K562 (cell line): ENCODE results near the gene CD69. TPM values are rescaled to one million over a fixed set of nuclear protein-coding genes. Genes with fewer than 3 reads are reported as not detected.

Source experiments
- CSDE1 ChIP-seq, 2 experiments: fragments of 450-650 bp; IDR thresholded peaks; 2 replicates each; pipeline ENCODE4 v1.6.1; 2016; ENCODE audit warnings: mild to moderate bottlenecking in 1 of 2
- FOS ChIP-seq: IDR thresholded peaks from 3 replicates; pipeline ENCODE4 v1.6.1; 2011; ENCODE audit not compliant: insufficient read length; ENCODE audit errors: extremely low read depth
- NRF1 ChIP-seq, 2 experiments: fragments of 450-650 bp; IDR thresholded peaks in 1 of 2; conservative IDR thresholded peaks in 1 of 2; 2 replicates each; pipeline ENCODE4 v1.6.1; 2014; ENCODE audit warnings: mild to moderate bottlenecking in 2 of 2
- PTRF ChIP-seq: fragments of 450-650 bp; IDR thresholded peaks from 2 replicates; pipeline ENCODE4 v1.6.1; 2016; ENCODE audit warnings: mild to moderate bottlenecking, missing genetic modification characterization, missing compliant biosample characterization
- RBFOX2 ChIP-seq: fragments of 200-400 bp; formaldehyde crosslinking; IDR thresholded peaks from 2 replicates; pipeline ENCODE4 v1.6.1; 2017; ENCODE audit warnings: low read depth, mild to moderate bottlenecking, low read length, moderate library complexity
- ZNF75A ChIP-seq: fragments of 450-650 bp; formaldehyde crosslinking; IDR thresholded peaks from 2 replicates; pipeline ENCODE4 v1.4.0; 2020; ENCODE audit warnings: mild to moderate bottlenecking
- polyA plus RNA-seq, 8 experiments: library from polyadenylated mRNA; depleted of rRNA in 4 of 8; stranded (reverse) in 5 of 8; unstranded in 3 of 8; fragments of >200 nt; fragmentation: Nextera tagmentation in 2 of 8; fragmentation: Illumina TruSeq in 1 of 8; extraction: Ambion mirVana in 2 of 8; extraction: Trizol in 1 of 8; gene quantifications; 2 replicates each; pipeline versions ENCODE4 v1.2.1 to v1.2.3, GENCODE V29; 2011 to 2014; ENCODE audit warnings: inconsistent platforms in 1 of 8, missing spikeins in 1 of 8
- total RNA-seq, 7 experiments: library from RNA; depleted of rRNA in 6 of 7; stranded (reverse); fragments of >200 nt in 6 of 7; fragmentation: Illumina TruSeq in 2 of 7; extraction: Trizol in 2 of 7; gene quantifications; 2 replicates each; pipeline versions ENCODE4 v1.2.1 to v1.2.3, GENCODE V29; 2011 to 2021; ENCODE audit warnings: low replicate concordance in 1 of 7
- TF ChIP-seq, protein P1 (sequence below): IDR thresholded peaks from 2 replicates; pipeline ENCODE4 v1.6.1; 2011; ENCODE audit warnings: borderline replicate concordance, low read depth, mild to moderate bottlenecking, moderate library complexity, low read length; ENCODE audit not compliant: insufficient read depth, poor library complexity, severe bottlenecking
- TF ChIP-seq, protein P2 (sequence below): sonication (generic); IDR thresholded peaks from 2 replicates; pipeline ENCODE4 v1.6.1; 2016
- TF ChIP-seq, protein P3 (sequence below): sonication (generic); formaldehyde crosslinking; IDR thresholded peaks from 2 replicates; pipeline ENCODE4 v1.8.0; 2022; ENCODE audit warnings: mild to moderate bottlenecking, missing genetic modification reagents
- TF ChIP-seq, protein P4 (sequence below): fragments of 450-650 bp; IDR thresholded peaks from 2 replicates; pipeline ENCODE4 v1.6.1; 2017; ENCODE audit warnings: mild to moderate bottlenecking, moderate library complexity
- TF ChIP-seq, protein P5 (sequence below), 2 experiments: fragments of 150-350 bp in 1 of 2; IDR thresholded peaks; 2 replicates each; pipeline ENCODE4 v1.6.1; 2012 to 2016; ENCODE audit warnings: low read depth in 2 of 2, low read length in 2 of 2, mild to moderate bottlenecking in 1 of 2, moderate library complexity in 1 of 2

The CD69 gene
- total and polyA plus RNA-seq, 9 of the 15 experiments (the other 6 are each of a cell fraction or from before 2014, with no cell fraction given): 11.7 to 243 (median 54.4) TPM

DNA sequence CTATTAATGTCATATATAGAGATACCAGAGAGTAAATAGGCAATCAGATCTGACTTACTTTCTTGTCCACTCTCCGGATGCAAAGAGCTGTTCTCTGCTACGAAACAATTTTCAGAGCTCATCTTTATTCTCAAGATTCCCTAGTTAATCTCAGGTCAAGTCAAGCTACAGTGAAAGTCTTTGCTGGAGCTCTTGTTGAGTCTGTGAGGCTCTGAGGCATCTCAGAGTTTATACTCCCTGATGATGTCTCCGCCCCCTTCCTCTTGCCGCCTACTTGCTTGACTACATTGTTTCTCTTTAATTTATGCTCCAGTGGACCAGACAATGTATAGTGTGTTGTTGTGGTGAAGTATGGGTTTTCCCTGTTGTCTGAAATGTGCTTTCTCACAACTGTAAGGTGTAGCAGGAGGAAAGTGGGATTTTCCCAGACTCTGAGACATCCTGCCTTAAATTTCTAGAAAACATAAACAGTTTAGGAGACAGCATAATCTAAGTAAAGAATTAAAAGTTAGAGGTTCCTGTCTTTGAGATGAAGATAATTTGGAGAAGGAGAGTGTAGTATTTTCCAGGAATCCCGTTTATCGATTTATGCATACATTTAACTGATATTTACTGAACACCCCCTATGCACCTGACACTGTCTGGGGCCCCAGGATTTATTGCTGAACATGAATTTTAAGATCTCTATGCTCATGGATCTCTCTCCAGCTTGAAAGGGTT, at the start of gene CD69 (continued):
- TF ChIP-seq, protein P1, sequence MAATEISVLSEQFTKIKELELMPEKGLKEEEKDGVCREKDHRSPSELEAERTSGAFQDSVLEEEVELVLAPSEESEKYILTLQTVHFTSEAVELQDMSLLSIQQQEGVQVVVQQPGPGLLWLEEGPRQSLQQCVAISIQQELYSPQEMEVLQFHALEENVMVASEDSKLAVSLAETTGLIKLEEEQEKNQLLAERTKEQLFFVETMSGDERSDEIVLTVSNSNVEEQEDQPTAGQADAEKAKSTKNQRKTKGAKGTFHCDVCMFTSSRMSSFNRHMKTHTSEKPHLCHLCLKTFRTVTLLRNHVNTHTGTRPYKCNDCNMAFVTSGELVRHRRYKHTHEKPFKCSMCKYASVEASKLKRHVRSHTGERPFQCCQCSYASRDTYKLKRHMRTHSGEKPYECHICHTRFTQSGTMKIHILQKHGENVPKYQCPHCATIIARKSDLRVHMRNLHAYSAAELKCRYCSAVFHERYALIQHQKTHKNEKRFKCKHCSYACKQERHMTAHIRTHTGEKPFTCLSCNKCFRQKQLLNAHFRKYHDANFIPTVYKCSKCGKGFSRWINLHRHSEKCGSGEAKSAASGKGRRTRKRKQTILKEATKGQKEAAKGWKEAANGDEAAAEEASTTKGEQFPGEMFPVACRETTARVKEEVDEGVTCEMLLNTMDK: no peak
- TF ChIP-seq ZNF75A (no peak), CSDE1 (IDR thresholded peaks at IDR 0.05) (no peak), NRF1 (conservative IDR thresholded peaks at IDR 0.05 in 1 of 2, IDR thresholded peaks at IDR 0.05 in 1 of 2) (no peak), RBFOX2 (peak; percentile 80), PTRF (tag) (no peak), FOS (no peak)
- TF ChIP-seq, protein P2, sequence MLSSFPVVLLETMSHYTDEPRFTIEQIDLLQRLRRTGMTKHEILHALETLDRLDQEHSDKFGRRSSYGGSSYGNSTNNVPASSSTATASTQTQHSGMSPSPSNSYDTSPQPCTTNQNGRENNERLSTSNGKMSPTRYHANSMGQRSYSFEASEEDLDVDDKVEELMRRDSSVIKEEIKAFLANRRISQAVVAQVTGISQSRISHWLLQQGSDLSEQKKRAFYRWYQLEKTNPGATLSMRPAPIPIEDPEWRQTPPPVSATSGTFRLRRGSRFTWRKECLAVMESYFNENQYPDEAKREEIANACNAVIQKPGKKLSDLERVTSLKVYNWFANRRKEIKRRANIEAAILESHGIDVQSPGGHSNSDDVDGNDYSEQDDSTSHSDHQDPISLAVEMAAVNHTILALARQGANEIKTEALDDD: peak; percentile 54; the same call in 1 of the 2 replicates
- TF ChIP-seq, protein P3, sequence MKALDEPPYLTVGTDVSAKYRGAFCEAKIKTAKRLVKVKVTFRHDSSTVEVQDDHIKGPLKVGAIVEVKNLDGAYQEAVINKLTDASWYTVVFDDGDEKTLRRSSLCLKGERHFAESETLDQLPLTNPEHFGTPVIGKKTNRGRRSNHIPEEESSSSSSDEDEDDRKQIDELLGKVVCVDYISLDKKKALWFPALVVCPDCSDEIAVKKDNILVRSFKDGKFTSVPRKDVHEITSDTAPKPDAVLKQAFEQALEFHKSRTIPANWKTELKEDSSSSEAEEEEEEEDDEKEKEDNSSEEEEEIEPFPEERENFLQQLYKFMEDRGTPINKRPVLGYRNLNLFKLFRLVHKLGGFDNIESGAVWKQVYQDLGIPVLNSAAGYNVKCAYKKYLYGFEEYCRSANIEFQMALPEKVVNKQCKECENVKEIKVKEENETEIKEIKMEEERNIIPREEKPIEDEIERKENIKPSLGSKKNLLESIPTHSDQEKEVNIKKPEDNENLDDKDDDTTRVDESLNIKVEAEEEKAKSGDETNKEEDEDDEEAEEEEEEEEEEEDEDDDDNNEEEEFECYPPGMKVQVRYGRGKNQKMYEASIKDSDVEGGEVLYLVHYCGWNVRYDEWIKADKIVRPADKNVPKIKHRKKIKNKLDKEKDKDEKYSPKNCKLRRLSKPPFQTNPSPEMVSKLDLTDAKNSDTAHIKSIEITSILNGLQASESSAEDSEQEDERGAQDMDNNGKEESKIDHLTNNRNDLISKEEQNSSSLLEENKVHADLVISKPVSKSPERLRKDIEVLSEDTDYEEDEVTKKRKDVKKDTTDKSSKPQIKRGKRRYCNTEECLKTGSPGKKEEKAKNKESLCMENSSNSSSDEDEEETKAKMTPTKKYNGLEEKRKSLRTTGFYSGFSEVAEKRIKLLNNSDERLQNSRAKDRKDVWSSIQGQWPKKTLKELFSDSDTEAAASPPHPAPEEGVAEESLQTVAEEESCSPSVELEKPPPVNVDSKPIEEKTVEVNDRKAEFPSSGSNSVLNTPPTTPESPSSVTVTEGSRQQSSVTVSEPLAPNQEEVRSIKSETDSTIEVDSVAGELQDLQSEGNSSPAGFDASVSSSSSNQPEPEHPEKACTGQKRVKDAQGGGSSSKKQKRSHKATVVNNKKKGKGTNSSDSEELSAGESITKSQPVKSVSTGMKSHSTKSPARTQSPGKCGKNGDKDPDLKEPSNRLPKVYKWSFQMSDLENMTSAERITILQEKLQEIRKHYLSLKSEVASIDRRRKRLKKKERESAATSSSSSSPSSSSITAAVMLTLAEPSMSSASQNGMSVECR (CRISPR knock-in tag): no peak
- TF ChIP-seq, protein P4, sequence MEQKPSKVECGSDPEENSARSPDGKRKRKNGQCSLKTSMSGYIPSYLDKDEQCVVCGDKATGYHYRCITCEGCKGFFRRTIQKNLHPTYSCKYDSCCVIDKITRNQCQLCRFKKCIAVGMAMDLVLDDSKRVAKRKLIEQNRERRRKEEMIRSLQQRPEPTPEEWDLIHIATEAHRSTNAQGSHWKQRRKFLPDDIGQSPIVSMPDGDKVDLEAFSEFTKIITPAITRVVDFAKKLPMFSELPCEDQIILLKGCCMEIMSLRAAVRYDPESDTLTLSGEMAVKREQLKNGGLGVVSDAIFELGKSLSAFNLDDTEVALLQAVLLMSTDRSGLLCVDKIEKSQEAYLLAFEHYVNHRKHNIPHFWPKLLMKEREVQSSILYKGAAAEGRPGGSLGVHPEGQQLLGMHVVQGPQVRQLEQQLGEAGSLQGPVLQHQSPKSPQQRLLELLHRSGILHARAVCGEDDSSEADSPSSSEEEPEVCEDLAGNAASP: no peak
- TF ChIP-seq, protein P5, sequence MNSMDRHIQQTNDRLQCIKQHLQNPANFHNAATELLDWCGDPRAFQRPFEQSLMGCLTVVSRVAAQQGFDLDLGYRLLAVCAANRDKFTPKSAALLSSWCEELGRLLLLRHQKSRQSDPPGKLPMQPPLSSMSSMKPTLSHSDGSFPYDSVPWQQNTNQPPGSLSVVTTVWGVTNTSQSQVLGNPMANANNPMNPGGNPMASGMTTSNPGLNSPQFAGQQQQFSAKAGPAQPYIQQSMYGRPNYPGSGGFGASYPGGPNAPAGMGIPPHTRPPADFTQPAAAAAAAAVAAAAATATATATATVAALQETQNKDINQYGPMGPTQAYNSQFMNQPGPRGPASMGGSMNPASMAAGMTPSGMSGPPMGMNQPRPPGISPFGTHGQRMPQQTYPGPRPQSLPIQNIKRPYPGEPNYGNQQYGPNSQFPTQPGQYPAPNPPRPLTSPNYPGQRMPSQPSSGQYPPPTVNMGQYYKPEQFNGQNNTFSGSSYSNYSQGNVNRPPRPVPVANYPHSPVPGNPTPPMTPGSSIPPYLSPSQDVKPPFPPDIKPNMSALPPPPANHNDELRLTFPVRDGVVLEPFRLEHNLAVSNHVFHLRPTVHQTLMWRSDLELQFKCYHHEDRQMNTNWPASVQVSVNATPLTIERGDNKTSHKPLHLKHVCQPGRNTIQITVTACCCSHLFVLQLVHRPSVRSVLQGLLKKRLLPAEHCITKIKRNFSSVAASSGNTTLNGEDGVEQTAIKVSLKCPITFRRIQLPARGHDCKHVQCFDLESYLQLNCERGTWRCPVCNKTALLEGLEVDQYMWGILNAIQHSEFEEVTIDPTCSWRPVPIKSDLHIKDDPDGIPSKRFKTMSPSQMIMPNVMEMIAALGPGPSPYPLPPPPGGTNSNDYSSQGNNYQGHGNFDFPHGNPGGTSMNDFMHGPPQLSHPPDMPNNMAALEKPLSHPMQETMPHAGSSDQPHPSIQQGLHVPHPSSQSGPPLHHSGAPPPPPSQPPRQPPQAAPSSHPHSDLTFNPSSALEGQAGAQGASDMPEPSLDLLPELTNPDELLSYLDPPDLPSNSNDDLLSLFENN (IDR thresholded peaks at IDR 0.05; ENCODE audit: low read depth in 2 of 2, low read length in 2 of 2): peak in 1 of 2 experiments; percentile 71; a peak in 1 of 4 replicates
